Left lung (tissue), 10 donors: ENCODE data around the gene FUT3. TPM values are rescaled to one million over a fixed set of nuclear protein-coding genes. Genes with fewer than 3 reads are reported as not detected.

Experiments
- ATAC-seq: fragments of 200-7000 bp; cut with Tn5 transposase; one replicate; pipeline ENCODE4 v1.9.1; 2020; ENCODE audit warnings: moderate library complexity
- DNase-seq, 4 donors: peaks; one replicate each; pipeline ENCODE4 v3.0.0-alpha.2; 2013 to 2020
- H3K27ac ChIP-seq, 2 donors: fragments of 200-600 bp; sonication (generic) in 1 of 2; one replicate each; pipeline versions ENCODE4 v1.5.0 to v1.8.0; 2020 to 2021
- H3K27me3 ChIP-seq, 2 donors: fragments of 200-600 bp; sonication (generic) in 1 of 2; one replicate each; pipeline versions ENCODE4 v1.5.0 to v1.8.0; 2020 to 2021
- H3K36me3 ChIP-seq, 2 donors: fragments of 200-600 bp; sonication (generic) in 1 of 2; one replicate each; pipeline versions ENCODE4 v1.5.0 to v1.8.0; 2020 to 2021
- H3K4me1 ChIP-seq, 2 donors: fragments of 200-600 bp; one replicate each; pipeline ENCODE4 v1.8.0; 2021
- H3K4me3 ChIP-seq, 2 donors: fragments of 200-600 bp; sonication (generic) in 1 of 2; one replicate each; pipeline versions ENCODE4 v1.5.0 to v1.8.0; 2020 to 2021; ENCODE audit warnings: mild to moderate bottlenecking in 1 of 2
- H3K9me3 ChIP-seq, 2 donors: fragments of 200-600 bp; sonication (generic) in 1 of 2; one replicate each; pipeline versions ENCODE4 v1.5.0 to v1.8.0; 2020 to 2021
- CTCF ChIP-seq, 2 donors: fragments of 200-600 bp; sonication (generic) in 1 of 2; IDR thresholded peaks; one replicate each; pipeline versions ENCODE4 v1.5.0 to v1.8.0; 2021; ENCODE audit warnings: antibody characterized with exemption in 2 of 2
- intact Hi-C, 2 donors: fragments of 100-400 bp; cut with DNase I; formaldehyde crosslinking; loops; one replicate each; pipeline versions ENCODE4 v1.11.2 to v1.14.2; 2022
- polyA plus RNA-seq, 6 donors: library from polyadenylated mRNA; unstranded; fragments of 120-200 nt; gene quantifications; one replicate each; pipeline ENCODE4 v1.2.1, GENCODE V29; 2013; ENCODE audit not compliant: insufficient read length in 6 of 6
- total RNA-seq, 2 donors: library from RNA; stranded (reverse); fragmentation: NEBNext Ultra II Directional; extraction: Animal tissue kit (Norgen Biotek cat#: 25700); gene quantifications; one replicate each; pipeline ENCODE4 v1.2.1, GENCODE V29; 2021
- donor health status: DM: no; HTN: yes; CAD: no.
- donor health status: DM: no; HTN: no; CAD: no.

Gene FUT3
- total and polyA plus RNA-seq, 8 donors: 0.28 to 31.4 (median 0.51) TPM; not detected in 2

GRCh38 chr19:5837761-5838352, 13.4 kb downstream of the FUT3 start:
- Histone ChIP-seq H3K4me1 (peaks cover 0 to 7% of the 10 kb centered on the region in 2 donors), H3K27me3 (peaks cover 0 to 20% of the 10 kb centered on the region in 2 donors), H3K4me3 (no peak overlapping the region), H3K36me3 (no peaks in the 10 kb centered on the region), H3K9me3 (no peaks in the 10 kb centered on the region), H3K27ac (no peak overlapping the region)
- ATAC-seq (no peak), DNase-seq (no peak)
- TF ChIP-seq CTCF (IDR thresholded peaks at IDR 0.05): no peak
- intact Hi-C loops: no loop called here

GRCh38 chr19:5832527-5833216, 18.6 kb downstream of the FUT3 start:
- H3K4me3 ChIP-seq: no peak overlapping the region
- intact Hi-C loops: no loop called here
- TF ChIP-seq CTCF (IDR thresholded peaks at IDR 0.05): no peak
- ATAC-seq: no peak
- no peak for DNase-seq
- H3K27me3 ChIP-seq: peaks cover 0 to 51% of the 10 kb centered on the region in 2 donors
- H3K9me3 ChIP-seq: no peaks in the 10 kb centered on the region
- peaks cover 0 to 17% of the 10 kb centered on the region in 2 donors for H3K4me1 ChIP-seq
- H3K27ac ChIP-seq: no peak overlapping the region
- no peaks in the 10 kb centered on the region for H3K36me3 ChIP-seq

- Histone ChIP-seq H3K4me3 (no peak overlapping the region), H3K9me3 (no peaks in the 10 kb centered on the region), H3K27ac (no peak overlapping the region), H3K27me3 (peaks cover 0 to 53% of the 10 kb centered on the region in 2 donors), H3K36me3 (no peaks in the 10 kb centered on the region), H3K4me1 (peaks cover 0 to 22% of the 10 kb centered on the region in 2 donors)
- no peak for TF ChIP-seq CTCF (IDR thresholded peaks at IDR 0.05)
- ATAC-seq (no peak), DNase-seq (no peak)
- intact Hi-C loops: no loop called here
These were observed 19.2 kb downstream of the FUT3 start for GRCh38 chr19:5832061-5832460.

- Histone ChIP-seq H3K36me3 (no peaks in the 10 kb centered on the region), H3K27me3 (peaks cover 0 to 62% of the 10 kb centered on the region in 2 donors), H3K4me3 (no peak overlapping the region), H3K4me1 (peaks cover 0 to 29% of the 10 kb centered on the region in 2 donors), H3K9me3 (no peaks in the 10 kb centered on the region), H3K27ac (no peak overlapping the region)
- no peak for DNase-seq
- ATAC-seq: no peak
- intact Hi-C loops: no loop called here
- TF ChIP-seq CTCF (IDR thresholded peaks at IDR 0.05): no peak
These were observed 20.1 kb downstream of the FUT3 start for GRCh38 chr19:5831159-5831558.

GRCh38 chr19:5829567-5830310, 21.5 kb downstream of the FUT3 start:
- H3K36me3 ChIP-seq: no peaks in the 10 kb centered on the region
- TF ChIP-seq CTCF (IDR thresholded peaks at IDR 0.05): no peak
- no peak overlapping the region for H3K27ac ChIP-seq
- no peak for ATAC-seq
- peaks cover 0 to 29% of the 10 kb centered on the region in 2 donors for H3K4me1 ChIP-seq
- H3K9me3 ChIP-seq: no peaks in the 10 kb centered on the region
- intact Hi-C loops: no loop called here
- peaks cover 0 to 62% of the 10 kb centered on the region in 2 donors for H3K27me3 ChIP-seq
- no peak for DNase-seq
- no peak overlapping the region for H3K4me3 ChIP-seq
